H9 (cell line): ENCODE measurements around the gene FBXO30. TPM values are rescaled to one million over a fixed set of nuclear protein-coding genes. Genes with fewer than 3 reads are reported as not detected.

ENCODE experiments used
- DNase-seq: peaks from one replicate; pipeline ENCODE4 v3.0.0-alpha.2; 2017
- H2AFZ ChIP-seq: one replicate; pipeline ENCODE4 v1.6.1; 2013; ENCODE audit warnings: mild to moderate bottlenecking, low read length, control low read depth, moderate library complexity
- H2AK5ac ChIP-seq: 2 replicates; pipeline ENCODE4 v1.6.1; 2013; ENCODE audit warnings: low read length, control low read depth, mixed read lengths; ENCODE audit not compliant: insufficient read length
- H2BK120ac ChIP-seq: one replicate; pipeline ENCODE4 v1.6.1; 2013; ENCODE audit warnings: low read depth, mild to moderate bottlenecking, low read length, control low read depth, inconsistent platforms; ENCODE audit not compliant: poor library complexity, severe bottlenecking
- H2BK12ac ChIP-seq: 2 replicates; pipeline ENCODE4 v1.6.1; 2013; ENCODE audit warnings: low read length, control low read depth, mixed read lengths, low read depth; ENCODE audit not compliant: insufficient read length
- H2BK15ac ChIP-seq: 2 replicates; pipeline ENCODE4 v1.6.1; 2013; ENCODE audit warnings: low read depth, low read length, control low read depth
- H2BK20ac ChIP-seq: one replicate; pipeline ENCODE4 v1.6.1; 2013; ENCODE audit warnings: low read depth, mild to moderate bottlenecking, low read length, control low read depth, inconsistent platforms; ENCODE audit not compliant: poor library complexity, severe bottlenecking
- H2BK5ac ChIP-seq: 2 replicates; pipeline ENCODE4 v1.6.1; 2013; ENCODE audit warnings: low read length, control low read depth, mixed read lengths; ENCODE audit not compliant: insufficient read length
- H3K14ac ChIP-seq: 2 replicates; pipeline ENCODE4 v1.6.1; 2013; ENCODE audit warnings: low read length, control low read depth; ENCODE audit not compliant: insufficient read depth
- H3K18ac ChIP-seq: 2 replicates; pipeline ENCODE4 v1.6.1; 2013; ENCODE audit warnings: low read depth, mild to moderate bottlenecking, mixed read lengths, low read length, control low read depth; ENCODE audit not compliant: insufficient read length
- H3K23ac ChIP-seq: 2 replicates; pipeline ENCODE4 v1.6.1; 2013; ENCODE audit warnings: low read length, control low read depth, mixed read lengths, low read depth; ENCODE audit not compliant: insufficient read length
- H3K23me2 ChIP-seq: 2 replicates; pipeline ENCODE4 v1.6.1; 2013; ENCODE audit warnings: low read depth, mild to moderate bottlenecking, mixed read lengths, low read length, control low read depth; ENCODE audit not compliant: insufficient read length, poor library complexity, severe bottlenecking
- H3K27ac ChIP-seq: 2 replicates; pipeline ENCODE4 v1.5.1; 2013; ENCODE audit warnings: low read length, control low read depth, mixed read lengths, low read depth; ENCODE audit not compliant: insufficient read length
- H3K27me3 ChIP-seq: 2 replicates; pipeline ENCODE4 v1.6.1; 2013; ENCODE audit warnings: low read length, control low read depth, inconsistent platforms; ENCODE audit not compliant: insufficient read depth
- H3K4ac ChIP-seq: 2 replicates; pipeline ENCODE4 v1.6.1; 2013; ENCODE audit warnings: low read depth, mild to moderate bottlenecking, control low read depth, inconsistent platforms, low read length, moderate library complexity
- H3K4me1 ChIP-seq: 2 replicates; pipeline ENCODE4 v1.6.1; 2013; ENCODE audit warnings: low read length, control low read depth, inconsistent platforms; ENCODE audit not compliant: insufficient read depth
- H3K4me2 ChIP-seq: 2 replicates; pipeline ENCODE4 v1.6.1; 2013; ENCODE audit warnings: low read length, control low read depth, mixed read lengths; ENCODE audit not compliant: insufficient read length, insufficient read depth
- H3K56ac ChIP-seq: 2 replicates; pipeline ENCODE4 v1.6.1; 2013; ENCODE audit warnings: low read depth, mild to moderate bottlenecking, mixed read lengths, low read length, control low read depth; ENCODE audit not compliant: insufficient read length
- H3K79me1 ChIP-seq: 2 replicates; pipeline ENCODE4 v1.6.1; 2013; ENCODE audit warnings: low read depth, mild to moderate bottlenecking, moderate library complexity, low read length, control low read depth, inconsistent platforms; ENCODE audit not compliant: insufficient read depth, poor library complexity, severe bottlenecking
- H3K79me2 ChIP-seq: 2 replicates; pipeline ENCODE4 v1.6.1; 2013; ENCODE audit warnings: low read length, control low read depth, inconsistent platforms; ENCODE audit not compliant: insufficient read depth
- H3K9ac ChIP-seq: 2 replicates; pipeline ENCODE4 v1.6.1; 2013; ENCODE audit warnings: low read length, control low read depth, mixed read lengths; ENCODE audit not compliant: insufficient read length; ENCODE audit errors: extremely low read depth
- H3K9me3 ChIP-seq: one replicate; pipeline ENCODE4 v1.6.1; 2013; ENCODE audit warnings: low read depth, low read length, inconsistent platforms; ENCODE audit not compliant: control insufficient read depth
- H3T11ph ChIP-seq: one replicate; pipeline ENCODE4 v1.6.1; 2013; ENCODE audit warnings: mild to moderate bottlenecking, low read length, control low read depth, inconsistent platforms
- H4K20me1 ChIP-seq: one replicate; pipeline ENCODE4 v1.6.1; 2013; ENCODE audit not compliant: control insufficient read depth, insufficient read length, insufficient read depth
- H4K5ac ChIP-seq: 2 replicates; pipeline ENCODE4 v1.6.1; 2013; ENCODE audit warnings: low read depth, mild to moderate bottlenecking, mixed read lengths, low read length, control low read depth; ENCODE audit not compliant: insufficient read length
- H4K8ac ChIP-seq: replicated peaks from 2 replicates; pipeline ENCODE4 v1.6.1; 2013; ENCODE audit warnings: low read length, control low read depth, mixed read lengths, low read depth; ENCODE audit not compliant: insufficient read length
- H4K91ac ChIP-seq: 2 replicates; pipeline ENCODE4 v1.6.1; 2013; ENCODE audit warnings: low read depth, mild to moderate bottlenecking, moderate library complexity, mixed read lengths, low read length, control low read depth; ENCODE audit not compliant: insufficient read length
- H3K27ac Mint-ChIP-seq, 3 experiments: 2 replicates in 2 of 3; 3 replicates in 1 of 3; pipeline ENCODE4 v1.8.0; 2020 to 2021; ENCODE audit warnings: mixed read lengths in 3 of 3, mild to moderate bottlenecking in 1 of 3, moderate library complexity in 1 of 3
- H3K27me3 Mint-ChIP-seq: 2 replicates; pipeline ENCODE4 v1.8.0; 2021; ENCODE audit warnings: low read depth, mild to moderate bottlenecking, moderate library complexity, mixed read lengths
- H3K36me3 Mint-ChIP-seq, 3 experiments: 2 replicates in 2 of 3; 3 replicates in 1 of 3; pipeline ENCODE4 v1.8.0; 2020 to 2021; ENCODE audit warnings: low read depth in 3 of 3, mixed read lengths in 3 of 3; ENCODE audit not compliant: insufficient read depth in 1 of 3
- H3K4me1 Mint-ChIP-seq, 2 experiments: 2 replicates each; pipeline ENCODE4 v1.8.0; 2020; ENCODE audit warnings: mixed read lengths in 2 of 2
- H3K4me3 Mint-ChIP-seq, 2 experiments: 2 replicates in 1 of 2; 3 replicates in 1 of 2; pipeline ENCODE4 v1.8.0; 2020 to 2021; ENCODE audit warnings: mild to moderate bottlenecking in 2 of 2, mixed read lengths in 2 of 2, moderate library complexity in 1 of 2
- H3K9me3 Mint-ChIP-seq, 2 experiments: 2 replicates in 1 of 2; 3 replicates in 1 of 2; pipeline ENCODE4 v1.8.0; 2020; ENCODE audit warnings: mild to moderate bottlenecking in 2 of 2, mixed read lengths in 2 of 2, moderate library complexity in 1 of 2
- total RNA-seq: library from RNA; stranded (reverse); gene quantifications from 2 replicates; pipeline ENCODE4 v1.2.1, GENCODE V29; 2021
- TF ChIP-seq, protein P1 (sequence below): fragments of 200-600 bp; sonication (generic); conservative IDR thresholded peaks from 3 replicates; pipeline ENCODE4 v1.8.0; 2021; ENCODE audit warnings: antibody characterized with exemption, mild to moderate bottlenecking

The FBXO30 gene
- total RNA-seq, 1 experiment from 2014 or later = 16.9 TPM

DNA sequence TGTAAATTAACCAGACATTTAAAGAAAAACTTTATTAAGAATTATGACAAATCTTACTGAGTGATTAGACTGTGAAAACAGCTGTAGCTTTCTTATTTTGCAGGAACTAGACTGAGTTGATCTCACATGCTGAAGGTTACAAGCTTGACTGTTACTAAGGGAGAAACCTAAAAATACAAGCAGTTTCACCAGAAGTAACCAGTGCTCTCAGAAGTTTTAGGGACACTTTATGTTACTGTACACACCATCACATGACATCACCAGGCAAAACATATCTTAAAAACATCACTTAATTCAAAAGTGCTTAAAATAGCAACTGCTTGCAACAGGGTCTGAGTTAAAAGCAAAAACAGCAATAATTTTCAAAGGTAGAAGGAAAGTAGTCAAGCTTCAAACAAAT, 5.4 kb downstream of the FBXO30 start:
- Mint-ChIP-seq H3K4me1 (peaks cover 24 to 30% of the 10 kb centered on the region in 2 experiments), H3K27ac (peak overlapping the region in 1 of 3 experiments; percentile 7; a peak in 1 of 7 replicates), H3K27me3 (no peaks in the 10 kb centered on the region), H3K9me3 (no peaks in the 10 kb centered on the region), H3K4me3 (no peak overlapping the region), H3K36me3 (peaks cover 21 to 32% (median 22%) of the 10 kb centered on the region in 3 experiments; a peak in 6 of 7 replicates)
- H3K56ac ChIP-seq = no peak overlapping the region
- no peak overlapping the region for H4K8ac ChIP-seq
- H2BK15ac ChIP-seq = no peak overlapping the region
- H2BK5ac ChIP-seq = no peak overlapping the region
- H2BK12ac ChIP-seq = no peak overlapping the region
- H3K27ac ChIP-seq = no peak overlapping the region
- DNase-seq = no peak
- no peak overlapping the region for H2BK120ac ChIP-seq
- H2AK5ac ChIP-seq = no peak overlapping the region
- no peak overlapping the region for H3K9ac ChIP-seq
- H3T11ph ChIP-seq = no peak overlapping the region
- peaks cover 37% of the 10 kb centered on the region; the same call in 1 of the 2 replicates for H3K79me2 ChIP-seq
- no peak overlapping the region for H4K5ac ChIP-seq
- H3K4me1 ChIP-seq = no peaks in the 10 kb centered on the region; the same call in 1 of the 2 replicates
- no peak overlapping the region for H3K18ac ChIP-seq
- no peak overlapping the region for H2AFZ ChIP-seq
- peaks cover 4% of the 10 kb centered on the region for H3K79me1 ChIP-seq
- no peaks in the 10 kb centered on the region for H3K27me3 ChIP-seq
- no peaks in the 10 kb centered on the region for H3K23me2 ChIP-seq
- no peak overlapping the region for H3K23ac ChIP-seq
- TF ChIP-seq, protein P1, sequence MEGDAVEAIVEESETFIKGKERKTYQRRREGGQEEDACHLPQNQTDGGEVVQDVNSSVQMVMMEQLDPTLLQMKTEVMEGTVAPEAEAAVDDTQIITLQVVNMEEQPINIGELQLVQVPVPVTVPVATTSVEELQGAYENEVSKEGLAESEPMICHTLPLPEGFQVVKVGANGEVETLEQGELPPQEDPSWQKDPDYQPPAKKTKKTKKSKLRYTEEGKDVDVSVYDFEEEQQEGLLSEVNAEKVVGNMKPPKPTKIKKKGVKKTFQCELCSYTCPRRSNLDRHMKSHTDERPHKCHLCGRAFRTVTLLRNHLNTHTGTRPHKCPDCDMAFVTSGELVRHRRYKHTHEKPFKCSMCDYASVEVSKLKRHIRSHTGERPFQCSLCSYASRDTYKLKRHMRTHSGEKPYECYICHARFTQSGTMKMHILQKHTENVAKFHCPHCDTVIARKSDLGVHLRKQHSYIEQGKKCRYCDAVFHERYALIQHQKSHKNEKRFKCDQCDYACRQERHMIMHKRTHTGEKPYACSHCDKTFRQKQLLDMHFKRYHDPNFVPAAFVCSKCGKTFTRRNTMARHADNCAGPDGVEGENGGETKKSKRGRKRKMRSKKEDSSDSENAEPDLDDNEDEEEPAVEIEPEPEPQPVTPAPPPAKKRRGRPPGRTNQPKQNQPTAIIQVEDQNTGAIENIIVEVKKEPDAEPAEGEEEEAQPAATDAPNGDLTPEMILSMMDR = no peak
- H2BK20ac ChIP-seq = no peak overlapping the region
- no peak overlapping the region for H3K4ac ChIP-seq
- H3K9me3 ChIP-seq = no peaks in the 10 kb centered on the region
- H3K4me2 ChIP-seq = no peak overlapping the region
- no peak overlapping the region for H4K91ac ChIP-seq
- H4K20me1 ChIP-seq = no peaks in the 10 kb centered on the region
- H3K14ac ChIP-seq = no peak overlapping the region
